K562 (cell line): Measurements from ENCODE around the gene TMEM139. TPM values are rescaled to one million over a fixed set of nuclear protein-coding genes. Genes with fewer than 3 reads are reported as not detected.

Experiments used
- CHD1 ChIP-seq: fragments of 200-600 bp; sonication (generic); IDR thresholded peaks from one replicate; pipeline ENCODE4 v1.6.1; 2012; ENCODE audit warnings: mild to moderate bottlenecking, moderate library complexity, low read length, inconsistent platforms
- CREM ChIP-seq: IDR thresholded peaks from 2 replicates; pipeline ENCODE4 v1.6.1; 2014; ENCODE audit warnings: antibody characterized with exemption, low read depth
- GATAD2A ChIP-seq: fragments of 450-650 bp; IDR thresholded peaks from 2 replicates; pipeline ENCODE4 v1.6.1; 2017
- HLTF ChIP-seq: fragments of 450-650 bp; IDR thresholded peaks from 2 replicates; pipeline ENCODE4 v1.6.1; 2016
- HOXB6 ChIP-seq: fragments of 250-450 bp; sonication (Bioruptor Pico); IDR thresholded peaks from 2 replicates; pipeline ENCODE4 v1.5.1; 2022; ENCODE audit warnings: mild to moderate bottlenecking, borderline replicate concordance
- MYC ChIP-seq, 2 experiments: fragments of 250-450 bp in 1 of 2; sonication (Bioruptor Pico) in 1 of 2; IDR thresholded peaks; 2 replicates each; pipeline versions ENCODE4 v1.5.1 to v1.6.1; 2012 to 2021; ENCODE audit warnings: low read depth in 2 of 2, borderline replicate concordance in 1 of 2, improper control_type of control experiment in 1 of 2, low read length in 1 of 2, mild to moderate bottlenecking in 1 of 2, moderate library complexity in 1 of 2
- POLR2A ChIP-seq: fragments of 450-650 bp; conservative IDR thresholded peaks from 2 replicates; pipeline ENCODE4 v1.6.1; 2016
- PTBP1 ChIP-seq: fragments of 200-400 bp; formaldehyde crosslinking; IDR thresholded peaks from 2 replicates; pipeline ENCODE4 v1.6.1; 2017; ENCODE audit warnings: low read depth, low read length
- PTTG1 ChIP-seq: fragments of 450-650 bp; IDR thresholded peaks from 2 replicates; pipeline ENCODE4 v1.6.1; 2016; ENCODE audit warnings: low read depth, mild to moderate bottlenecking, missing genetic modification characterization, missing compliant biosample characterization
- RBM25 ChIP-seq: fragments of 200-400 bp; formaldehyde crosslinking; IDR thresholded peaks from 2 replicates; pipeline ENCODE4 v1.6.1; 2018; ENCODE audit warnings: low read length, low read depth, moderate library complexity; ENCODE audit not compliant: severe bottlenecking
- SIRT6 ChIP-seq: IDR thresholded peaks from one replicate; pipeline ENCODE4 v1.6.1; 2012; ENCODE audit warnings: low read depth, mild to moderate bottlenecking, control low read depth, inconsistent platforms, low read length, moderate library complexity
- SMARCA4 ChIP-seq: fragments of 450-650 bp; IDR thresholded peaks from 2 replicates; pipeline ENCODE4 v1.6.1; 2016
- U2AF2 ChIP-seq: fragments of 200-400 bp; formaldehyde crosslinking; optimal IDR thresholded peaks from 2 replicates; pipeline ENCODE3; 2017; ENCODE audit warnings: low read depth, mild to moderate bottlenecking, low read length
- ZFP36 ChIP-seq: fragments of 150-350 bp; IDR thresholded peaks from 2 replicates; pipeline ENCODE4 v1.6.1; 2018; ENCODE audit warnings: low read length, low read depth; ENCODE audit not compliant: partially characterized antibody
- ZNF184 ChIP-seq: sonication (generic); formaldehyde crosslinking; IDR thresholded peaks from 2 replicates; pipeline ENCODE4 v1.5.0; 2020; ENCODE audit warnings: missing genetic modification reagents
- ZNF212 ChIP-seq: fragments of 450-650 bp; formaldehyde crosslinking; IDR thresholded peaks from 2 replicates; pipeline ENCODE4 v1.4.0; 2020; ENCODE audit warnings: mild to moderate bottlenecking
- ZNF3 ChIP-seq: fragments of 250-450 bp; sonication (Bioruptor Pico); IDR thresholded peaks from 2 replicates; pipeline ENCODE4 v1.5.0; 2021; ENCODE audit warnings: mild to moderate bottlenecking, moderate library complexity
- ZNF583 ChIP-seq: fragments of 250-450 bp; sonication (Bioruptor Pico); IDR thresholded peaks from 2 replicates; pipeline ENCODE4 v1.4.0; 2020
- ZNF79 ChIP-seq: fragments of 250-450 bp; sonication (Bioruptor Pico); IDR thresholded peaks from 2 replicates; pipeline ENCODE4 v1.4.0; 2020; ENCODE audit warnings: low read depth, mild to moderate bottlenecking, moderate library complexity
- polyA plus RNA-seq, 8 experiments: library from polyadenylated mRNA; depleted of rRNA in 4 of 8; stranded (reverse) in 5 of 8; unstranded in 3 of 8; fragments of >200 nt; fragmentation: Nextera tagmentation in 2 of 8; fragmentation: Illumina TruSeq in 1 of 8; extraction: Ambion mirVana in 2 of 8; extraction: Trizol in 1 of 8; gene quantifications; 2 replicates each; pipeline versions ENCODE4 v1.2.1 to v1.2.3, GENCODE V29; 2011 to 2014; ENCODE audit warnings: inconsistent platforms in 1 of 8, missing spikeins in 1 of 8
- total RNA-seq, 7 experiments: library from RNA; depleted of rRNA in 6 of 7; stranded (reverse); fragments of >200 nt in 6 of 7; fragmentation: Illumina TruSeq in 2 of 7; extraction: Trizol in 2 of 7; gene quantifications; 2 replicates each; pipeline versions ENCODE4 v1.2.1 to v1.2.3, GENCODE V29; 2011 to 2021; ENCODE audit warnings: low replicate concordance in 1 of 7
- TF ChIP-seq, protein P1 (sequence below): fragments of 450-650 bp; IDR thresholded peaks from one replicate; pipeline ENCODE4 v1.6.1; 2018; ENCODE audit warnings: mild to moderate bottlenecking, moderate library complexity; ENCODE audit not compliant: partially characterized antibody
- TF ChIP-seq, protein P2 (sequence below), 3 experiments: fragments of 200-800 bp in 1 of 3; sonication (Bioruptor generic) in 1 of 3; sonication (generic) in 1 of 3; formaldehyde crosslinking in 1 of 3; IDR thresholded peaks; 2 replicates each; pipeline versions ENCODE4 v1.6.1 to v1.8.0; 2016 to 2022; ENCODE audit warnings: mild to moderate bottlenecking in 2 of 3, missing compliant biosample characterization in 2 of 3, missing genetic modification characterization in 2 of 3, missing genetic modification reagents in 1 of 3
- TF ChIP-seq, protein P3 (sequence below): sonication (generic); formaldehyde crosslinking; IDR thresholded peaks from 2 replicates; pipeline ENCODE4 v1.8.0; 2022; ENCODE audit warnings: mild to moderate bottlenecking, missing genetic modification reagents

TMEM139 gene
- total and polyA plus RNA-seq, 9 of the 15 experiments (the other 6 are each of a cell fraction or from before 2014, with no cell fraction given), result 0.27 to 1.8 (median 0.79) TPM

DNA sequence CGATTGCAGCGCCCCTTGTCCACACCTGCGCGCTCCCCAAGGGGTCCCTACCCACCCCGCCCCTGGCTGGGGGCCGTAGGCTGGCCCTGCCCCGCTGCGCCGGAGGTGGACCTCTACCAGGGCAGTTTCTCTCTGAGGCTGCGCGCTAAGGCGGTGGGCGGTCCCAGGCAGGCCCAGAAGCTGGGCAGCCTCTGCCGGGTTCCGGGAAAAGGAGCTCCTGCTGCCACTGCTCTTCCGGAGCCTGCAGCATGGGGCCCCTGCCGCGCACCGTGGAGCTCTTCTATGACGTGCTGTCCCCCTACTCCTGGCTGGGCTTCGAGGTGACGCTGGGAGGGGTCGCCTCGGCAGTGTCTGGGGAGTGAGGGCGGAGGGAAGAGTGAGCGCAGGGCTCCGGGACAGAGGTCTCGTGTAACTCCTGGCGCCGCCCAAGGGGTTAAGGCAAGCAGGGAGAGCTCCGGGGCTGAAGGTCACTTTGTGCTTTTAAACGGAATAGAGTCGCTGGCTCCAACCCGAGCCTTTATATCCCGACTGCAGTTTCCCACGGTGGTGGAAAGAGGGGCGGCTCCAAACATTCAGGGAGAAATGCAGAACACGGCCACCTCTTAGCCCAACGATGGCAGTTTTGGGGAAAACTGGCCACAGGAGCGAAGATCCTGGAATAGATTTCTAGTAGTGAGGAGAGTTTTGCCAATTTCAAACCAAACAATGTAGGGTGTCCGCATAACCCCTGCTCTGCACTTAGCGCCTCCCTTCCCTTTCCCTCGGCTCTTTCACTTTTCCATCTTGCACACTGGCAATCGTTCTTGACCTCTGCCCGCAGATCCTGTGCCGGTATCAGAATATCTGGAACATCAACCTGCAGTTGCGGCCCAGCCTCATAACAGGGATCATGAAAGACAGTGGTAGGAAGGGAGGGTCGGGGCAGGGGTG, 21.2 kb upstream of the TMEM139 start, which contains the start of gene GSTK1 (continued):
- TF ChIP-seq, protein P1, sequence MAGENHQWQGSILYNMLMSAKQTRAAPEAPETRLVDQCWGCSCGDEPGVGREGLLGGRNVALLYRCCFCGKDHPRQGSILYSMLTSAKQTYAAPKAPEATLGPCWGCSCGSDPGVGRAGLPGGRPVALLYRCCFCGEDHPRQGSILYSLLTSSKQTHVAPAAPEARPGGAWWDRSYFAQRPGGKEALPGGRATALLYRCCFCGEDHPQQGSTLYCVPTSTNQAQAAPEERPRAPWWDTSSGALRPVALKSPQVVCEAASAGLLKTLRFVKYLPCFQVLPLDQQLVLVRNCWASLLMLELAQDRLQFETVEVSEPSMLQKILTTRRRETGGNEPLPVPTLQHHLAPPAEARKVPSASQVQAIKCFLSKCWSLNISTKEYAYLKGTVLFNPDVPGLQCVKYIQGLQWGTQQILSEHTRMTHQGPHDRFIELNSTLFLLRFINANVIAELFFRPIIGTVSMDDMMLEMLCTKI, result no peak
- TF ChIP-seq U2AF2 (no peak), ZFP36 (no peak), PTTG1 (tag) (no peak), CHD1 (peak; percentile 90), ZNF583 (CRISPR knock-in tag) (no peak), MYC (IDR thresholded peaks at IDR 0.05; ENCODE audit: low read depth, low read length) (peak; percentile 82), MYC (CRISPR knock-in tag; IDR thresholded peaks at IDR 0.05; ENCODE audit: borderline replicate concordance, low read depth) (no peak; the same call in 1 of the 2 replicates), HOXB6 (CRISPR knock-in tag) (no peak), ZNF184 (CRISPR knock-in tag) (no peak), ZNF3 (no peak), POLR2A (peak; percentile 99), RBM25 (no peak), ZNF79 (CRISPR knock-in tag) (no peak), SIRT6 (no peak), CREM (0 out of 2 replicates have a peak, but pooled peaks have one; percentile 63), HLTF (peak; percentile 69; the same call in 1 of the 2 replicates), ZNF212 (no peak), SMARCA4 (peak; percentile 67), GATAD2A (no peak; the same call in 1 of the 2 replicates), PTBP1 (0 out of 2 replicates have a peak, but pooled peaks have one; percentile 46)
- TF ChIP-seq, protein P2, sequence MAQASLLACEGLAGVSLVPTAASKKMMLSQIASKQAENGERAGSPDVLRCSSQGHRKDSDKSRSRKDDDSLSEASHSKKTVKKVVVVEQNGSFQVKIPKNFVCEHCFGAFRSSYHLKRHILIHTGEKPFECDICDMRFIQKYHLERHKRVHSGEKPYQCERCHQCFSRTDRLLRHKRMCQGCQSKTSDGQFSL (CRISPR knock-in tag; IDR thresholded peaks at IDR 0.05), result peak; percentile 43; the same call in 1 of the 2 replicates
- TF ChIP-seq, protein P2 (tag; IDR thresholded peaks at IDR 0.05), result no peak
- TF ChIP-seq, protein P3, sequence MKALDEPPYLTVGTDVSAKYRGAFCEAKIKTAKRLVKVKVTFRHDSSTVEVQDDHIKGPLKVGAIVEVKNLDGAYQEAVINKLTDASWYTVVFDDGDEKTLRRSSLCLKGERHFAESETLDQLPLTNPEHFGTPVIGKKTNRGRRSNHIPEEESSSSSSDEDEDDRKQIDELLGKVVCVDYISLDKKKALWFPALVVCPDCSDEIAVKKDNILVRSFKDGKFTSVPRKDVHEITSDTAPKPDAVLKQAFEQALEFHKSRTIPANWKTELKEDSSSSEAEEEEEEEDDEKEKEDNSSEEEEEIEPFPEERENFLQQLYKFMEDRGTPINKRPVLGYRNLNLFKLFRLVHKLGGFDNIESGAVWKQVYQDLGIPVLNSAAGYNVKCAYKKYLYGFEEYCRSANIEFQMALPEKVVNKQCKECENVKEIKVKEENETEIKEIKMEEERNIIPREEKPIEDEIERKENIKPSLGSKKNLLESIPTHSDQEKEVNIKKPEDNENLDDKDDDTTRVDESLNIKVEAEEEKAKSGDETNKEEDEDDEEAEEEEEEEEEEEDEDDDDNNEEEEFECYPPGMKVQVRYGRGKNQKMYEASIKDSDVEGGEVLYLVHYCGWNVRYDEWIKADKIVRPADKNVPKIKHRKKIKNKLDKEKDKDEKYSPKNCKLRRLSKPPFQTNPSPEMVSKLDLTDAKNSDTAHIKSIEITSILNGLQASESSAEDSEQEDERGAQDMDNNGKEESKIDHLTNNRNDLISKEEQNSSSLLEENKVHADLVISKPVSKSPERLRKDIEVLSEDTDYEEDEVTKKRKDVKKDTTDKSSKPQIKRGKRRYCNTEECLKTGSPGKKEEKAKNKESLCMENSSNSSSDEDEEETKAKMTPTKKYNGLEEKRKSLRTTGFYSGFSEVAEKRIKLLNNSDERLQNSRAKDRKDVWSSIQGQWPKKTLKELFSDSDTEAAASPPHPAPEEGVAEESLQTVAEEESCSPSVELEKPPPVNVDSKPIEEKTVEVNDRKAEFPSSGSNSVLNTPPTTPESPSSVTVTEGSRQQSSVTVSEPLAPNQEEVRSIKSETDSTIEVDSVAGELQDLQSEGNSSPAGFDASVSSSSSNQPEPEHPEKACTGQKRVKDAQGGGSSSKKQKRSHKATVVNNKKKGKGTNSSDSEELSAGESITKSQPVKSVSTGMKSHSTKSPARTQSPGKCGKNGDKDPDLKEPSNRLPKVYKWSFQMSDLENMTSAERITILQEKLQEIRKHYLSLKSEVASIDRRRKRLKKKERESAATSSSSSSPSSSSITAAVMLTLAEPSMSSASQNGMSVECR (CRISPR knock-in tag), result no peak; the same call in 1 of the 2 replicates
